Transverse colon (tissue), 4 donors: ENCODE measurements around the gene HSPB1.

Experiments used
- CTCF ChIP-seq, 5 experiments: fragments of 200-600 bp in 3 of 5; fragments of 450-650 bp in 2 of 5; sonication (generic) in 3 of 5; IDR thresholded peaks; 1 replicate in 2 of 5; 2 replicates in 3 of 5; pipeline ENCODE4 v1.5.1; 2016 to 2017; ENCODE audit warnings: antibody characterized with exemption in 5 of 5, inconsistent platforms in 3 of 5, mild to moderate bottlenecking in 2 of 5, moderate library complexity in 1 of 5
- EP300 ChIP-seq: sonication (generic); formaldehyde crosslinking; IDR thresholded peaks from one replicate; pipeline ENCODE4 v1.6.1; 2017; ENCODE audit warnings: antibody characterized with exemption, low read depth
- POLR2A ChIP-seq: fragments of 450-650 bp; IDR thresholded peaks from one replicate; pipeline ENCODE4 v1.6.1; 2016; ENCODE audit warnings: antibody characterized with exemption, mild to moderate bottlenecking, moderate library complexity
- POLR2AphosphoS5 ChIP-seq, 3 donors: sonication (generic); formaldehyde crosslinking; IDR thresholded peaks; one replicate each; pipeline ENCODE4 v1.6.1; 2016; ENCODE audit warnings: antibody characterized with exemption in 3 of 3

- TF ChIP-seq CTCF (IDR thresholded peaks at IDR 0.05) (no peak), POLR2AphosphoS5 (IDR thresholded peaks at IDR 0.05) (peak; percentile 67 to 77 (median 72)), EP300 (peak; percentile 78), POLR2A (no peak)
Observed at GRCh38 chr7:76294344-76295024, 8.0 kb upstream of the HSPB1 start.
